ENCODE results near the gene SLC4A3.

The SLC4A3 gene

DNA sequence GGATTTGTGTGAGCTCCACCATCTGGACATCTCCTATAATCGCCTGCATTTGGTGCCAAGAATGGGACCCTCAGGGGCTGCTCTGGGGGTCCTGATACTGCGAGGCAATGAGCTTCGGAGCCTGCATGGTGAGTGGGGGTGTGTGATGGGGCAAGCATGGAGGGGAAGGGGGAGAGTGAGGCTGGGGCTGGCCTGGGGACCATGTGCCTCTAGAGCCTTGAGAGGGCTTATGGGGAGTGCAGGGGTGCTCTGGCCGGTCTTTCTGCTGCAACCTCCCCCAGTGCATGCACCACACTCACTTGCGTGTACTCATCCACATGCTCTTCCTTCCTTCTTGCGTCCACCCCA is 21.8 kb upstream of the SLC4A3 start:
- no peak overlapping the region for H3K27ac Mint-ChIP-seq

DNA sequence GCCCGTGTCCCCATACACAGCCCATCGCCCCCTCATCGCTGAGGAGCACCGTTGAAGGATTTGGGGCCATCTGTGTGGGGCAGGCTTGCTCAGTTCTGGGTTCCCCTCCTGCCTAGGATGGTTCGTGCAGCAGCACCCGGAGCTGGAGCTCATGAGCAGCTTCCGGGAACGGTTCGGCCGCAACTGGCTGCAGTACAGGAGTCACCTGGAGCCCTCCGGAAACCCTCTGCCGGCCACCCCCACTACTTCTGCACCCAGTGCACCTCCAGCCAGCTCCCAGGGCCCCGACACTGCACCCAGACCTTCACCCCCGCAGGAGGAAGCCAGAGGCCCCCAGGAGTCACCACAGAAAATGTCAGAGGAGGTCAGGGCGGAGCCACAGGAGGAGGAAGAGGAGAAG is 19.5 kb upstream of the SLC4A3 start:
- Mint-ChIP-seq H3K27ac (no peak overlapping the region), H3K36me3 (ENCODE audit: low read depth) (peaks cover 86% of the 10 kb centered on the region), H3K4me1 (ENCODE audit: low read depth) (peaks cover 14% of the 10 kb centered on the region), H3K9me3 (no peaks in the 10 kb centered on the region), H3K27me3 (no peaks in the 10 kb centered on the region), H3K4me3 (no peak overlapping the region)
- no peak for DNase-seq

More for the DNA sequence above, 21.8 kb upstream of the SLC4A3 start:
- Mint-ChIP-seq H3K4me3 (no peak overlapping the region), H3K27me3 (no peaks in the 10 kb centered on the region), H3K4me1 (ENCODE audit: low read depth) (no peaks in the 10 kb centered on the region), H3K36me3 (ENCODE audit: low read depth) (peaks cover 86% of the 10 kb centered on the region), H3K9me3 (no peaks in the 10 kb centered on the region)
- DNase-seq, result no peak

DNA sequence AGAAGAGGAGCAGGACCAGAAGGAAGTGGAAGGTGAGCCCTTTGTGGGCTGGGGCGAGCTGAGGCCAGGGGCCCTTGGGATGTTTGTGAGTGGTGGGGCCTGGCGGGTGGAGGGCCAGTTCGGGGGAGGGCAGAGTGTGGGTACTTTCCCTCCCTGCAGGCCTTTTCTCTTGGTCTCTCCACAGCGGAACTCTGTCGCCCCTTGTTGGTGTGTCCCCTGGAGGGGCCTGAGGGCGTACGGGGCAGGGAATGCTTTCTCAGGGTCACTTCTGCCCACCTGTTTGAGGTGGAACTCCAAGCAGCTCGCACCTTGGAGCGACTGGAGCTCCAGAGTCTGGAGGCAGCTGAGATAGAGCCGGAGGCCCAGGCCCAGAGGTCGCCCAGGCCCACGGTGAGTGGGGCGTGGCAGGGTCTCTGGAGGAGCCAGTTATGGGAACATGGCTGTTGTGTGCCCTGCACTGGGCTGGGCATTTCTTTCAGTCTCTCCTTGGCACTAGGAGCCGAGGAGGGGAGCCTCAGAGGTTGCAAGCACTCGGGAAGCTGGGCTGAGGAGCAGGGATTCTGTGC is 18.9 kb upstream of the SLC4A3 start:
- Mint-ChIP-seq H3K4me1 (ENCODE audit: low read depth) (peaks cover 15% of the 10 kb centered on the region), H3K9me3 (no peaks in the 10 kb centered on the region), H3K27ac (no peak overlapping the region), H3K27me3 (no peaks in the 10 kb centered on the region), H3K36me3 (ENCODE audit: low read depth) (peaks cover 83% of the 10 kb centered on the region), H3K4me3 (no peak overlapping the region)
- no peak for DNase-seq

DNA sequence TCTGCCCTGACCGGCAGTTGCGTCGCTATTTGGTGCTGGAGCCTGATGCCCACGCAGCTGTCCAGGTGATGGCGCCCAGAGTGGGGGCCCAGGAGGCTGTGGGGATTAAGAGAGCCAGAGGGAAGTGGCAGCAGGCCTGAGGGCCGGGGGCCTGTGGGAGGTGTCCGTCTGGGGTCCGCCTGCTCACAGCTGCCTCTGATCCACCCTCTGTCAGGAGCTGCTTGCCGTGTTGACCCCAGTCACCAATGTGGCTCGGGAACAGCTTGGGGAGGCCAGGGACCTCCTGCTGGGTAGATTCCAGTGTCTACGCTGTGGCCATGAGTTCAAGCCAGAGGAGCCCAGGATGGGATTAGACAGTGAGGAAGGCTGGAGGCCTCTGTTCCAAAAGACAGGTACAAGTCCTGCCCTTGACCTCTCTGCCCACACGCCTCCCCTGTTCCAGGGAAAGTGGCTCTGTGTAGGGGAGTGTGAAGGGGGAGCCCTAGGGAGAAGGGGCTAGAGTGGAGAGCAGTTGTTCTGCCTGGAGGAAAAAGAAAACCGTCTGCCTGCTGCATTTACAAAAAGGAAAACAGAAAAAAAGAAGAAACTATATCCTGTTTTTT is 18.2 kb upstream of the SLC4A3 start:
- H3K4me3 Mint-ChIP-seq, result no peak overlapping the region
- peaks cover 15% of the 10 kb centered on the region for H3K4me1 Mint-ChIP-seq (ENCODE audit: low read depth)
- H3K36me3 Mint-ChIP-seq (ENCODE audit: low read depth), result peaks cover 79% of the 10 kb centered on the region
- no peaks in the 10 kb centered on the region for H3K9me3 Mint-ChIP-seq
- no peak for DNase-seq
- peak overlapping the region; percentile 47 for H3K27ac Mint-ChIP-seq
- H3K27me3 Mint-ChIP-seq, result no peaks in the 10 kb centered on the region

DNA sequence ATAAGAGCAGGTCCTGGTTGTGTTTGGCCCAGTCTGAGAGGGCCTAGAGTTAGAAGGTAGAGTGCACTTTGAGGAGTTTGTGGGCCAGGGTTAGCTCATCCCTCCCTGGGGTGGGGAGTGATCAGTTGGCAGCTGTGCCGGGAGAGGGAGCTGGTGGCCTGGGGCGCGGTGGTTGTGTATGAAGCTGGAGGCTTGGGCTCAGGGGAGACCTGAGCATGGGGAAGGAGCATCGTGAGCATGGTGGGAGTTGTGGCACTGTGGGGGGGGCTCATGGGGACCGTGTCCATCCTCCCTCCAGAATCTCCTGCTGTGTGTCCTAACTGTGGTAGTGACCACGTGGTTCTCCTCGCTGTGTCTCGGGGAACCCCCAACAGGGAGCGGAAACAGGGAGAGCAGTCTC is 16.1 kb upstream of the SLC4A3 start:
- Mint-ChIP-seq H3K27ac (no peak overlapping the region), H3K36me3 (ENCODE audit: low read depth) (peaks cover 82% of the 10 kb centered on the region), H3K4me3 (no peak overlapping the region), H3K9me3 (no peaks in the 10 kb centered on the region), H3K27me3 (no peaks in the 10 kb centered on the region), H3K4me1 (ENCODE audit: low read depth) (peaks cover 15% of the 10 kb centered on the region)
- DNase-seq, result no peak

DNA sequence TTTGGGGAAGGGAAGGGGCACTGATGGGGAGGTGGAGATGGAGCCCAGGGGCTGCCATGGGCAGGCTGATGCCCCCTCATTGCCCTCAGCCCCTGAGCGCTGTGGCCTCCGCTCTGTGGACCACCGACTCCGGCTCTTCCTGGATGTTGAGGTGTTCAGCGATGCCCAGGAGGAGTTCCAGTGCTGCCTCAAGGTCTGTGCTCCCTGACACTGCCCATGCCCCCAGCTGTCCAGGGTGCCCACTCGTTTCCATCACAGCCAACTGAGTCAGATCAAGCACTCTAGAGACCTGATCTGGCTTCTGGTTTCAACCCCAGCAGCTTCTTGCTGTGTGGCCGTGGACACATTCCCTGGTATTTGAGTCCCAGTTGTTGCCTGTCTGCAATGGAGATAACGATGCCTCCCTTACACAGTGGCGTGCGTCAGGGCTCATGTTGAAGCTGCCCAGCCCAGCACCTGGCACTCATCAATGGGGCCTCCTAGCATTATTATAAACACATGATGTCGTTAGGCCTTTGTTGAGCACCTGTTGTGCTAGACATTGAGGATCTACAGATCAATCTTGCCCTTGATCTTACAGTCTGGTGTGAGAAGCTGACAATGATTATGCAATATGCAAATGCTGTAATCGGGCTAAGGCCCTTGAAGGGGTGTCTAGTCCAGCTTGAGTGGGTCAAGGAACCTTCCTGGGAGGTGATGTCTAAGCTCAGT is 15.4 kb upstream of the SLC4A3 start:
- Mint-ChIP-seq H3K36me3 (ENCODE audit: low read depth) (peaks cover 81% of the 10 kb centered on the region), H3K9me3 (no peaks in the 10 kb centered on the region), H3K27ac (peak overlapping the region; percentile 64), H3K4me1 (ENCODE audit: low read depth) (peaks cover 15% of the 10 kb centered on the region), H3K4me3 (no peak overlapping the region), H3K27me3 (no peaks in the 10 kb centered on the region)
- DNase-seq, result no peak

DNA sequence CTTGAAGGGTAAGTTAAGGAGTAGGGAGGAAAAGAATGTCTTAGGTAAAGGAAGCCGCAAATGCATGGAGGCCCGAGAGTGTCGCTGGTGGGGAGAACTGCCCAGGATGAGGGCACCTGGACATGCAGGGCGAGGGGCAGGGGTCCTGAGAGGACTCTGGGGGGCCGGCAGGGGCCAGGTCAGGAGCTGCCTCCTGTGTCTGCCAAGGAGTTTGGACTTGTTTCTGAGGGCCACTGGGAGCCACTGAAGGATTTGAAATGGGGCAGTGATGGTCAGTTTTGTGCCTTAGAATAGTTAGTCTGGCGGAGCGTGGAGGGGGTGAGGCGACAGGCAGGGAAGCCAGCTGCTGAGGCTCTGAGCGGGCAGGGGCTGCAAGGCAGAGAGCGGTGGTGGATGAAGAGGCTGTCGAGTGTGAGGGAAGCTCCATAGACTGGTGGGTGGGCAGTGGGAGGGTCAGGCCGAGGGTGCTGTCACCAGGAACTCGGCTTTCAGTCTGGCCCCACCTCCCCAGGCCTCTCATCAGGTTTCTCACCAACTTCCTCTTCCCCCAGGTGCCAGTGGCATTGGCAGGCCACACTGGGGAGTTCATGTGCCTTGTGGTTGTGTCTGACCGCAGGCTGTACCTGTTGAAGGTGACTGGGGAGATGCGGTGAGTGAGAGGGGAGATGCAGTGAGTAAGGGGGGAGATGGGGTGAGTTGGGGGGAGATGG is 14.7 kb upstream of the SLC4A3 start:
- Mint-ChIP-seq H3K36me3 (ENCODE audit: low read depth) (peaks cover 75% of the 10 kb centered on the region), H3K27ac (peak overlapping the region; percentile 64), H3K9me3 (no peaks in the 10 kb centered on the region), H3K4me1 (ENCODE audit: low read depth) (peaks cover 15% of the 10 kb centered on the region), H3K27me3 (no peaks in the 10 kb centered on the region), H3K4me3 (no peak overlapping the region)
- DNase-seq, result no peak

DNA sequence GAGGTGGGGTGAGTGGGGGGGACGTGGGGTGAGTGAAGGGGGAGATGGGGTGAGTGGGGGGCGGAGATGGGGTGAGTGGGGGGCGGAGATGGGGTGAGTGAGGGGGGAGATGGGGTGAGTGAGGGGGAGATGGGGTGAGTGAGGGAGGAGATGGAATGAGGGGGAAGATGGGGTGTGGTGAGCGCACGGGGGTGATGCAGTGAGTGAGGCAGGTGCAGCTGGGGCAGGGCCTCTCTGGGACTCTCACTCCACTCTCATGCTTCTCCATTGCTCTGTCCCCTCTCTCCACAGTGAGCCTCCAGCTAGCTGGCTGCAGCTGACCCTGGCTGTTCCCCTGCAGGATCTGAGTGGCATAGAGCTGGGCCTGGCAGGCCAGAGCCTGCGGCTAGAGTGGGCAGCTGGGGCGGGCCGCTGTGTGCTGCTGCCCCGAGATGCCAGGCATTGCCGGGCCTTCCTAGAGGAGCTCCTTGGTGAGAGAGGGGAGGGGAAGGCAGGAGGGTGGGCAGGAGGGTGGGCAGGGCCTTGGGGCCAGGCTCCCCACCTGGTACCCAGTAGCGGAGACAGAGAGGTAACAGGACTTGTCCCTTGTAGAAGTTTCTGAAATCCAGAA is 13.9 kb upstream of the SLC4A3 start:
- Mint-ChIP-seq H3K27me3 (no peaks in the 10 kb centered on the region), H3K27ac (no peak overlapping the region), H3K4me1 (ENCODE audit: low read depth) (peaks cover 15% of the 10 kb centered on the region), H3K4me3 (no peak overlapping the region), H3K36me3 (ENCODE audit: low read depth) (peaks cover 67% of the 10 kb centered on the region), H3K9me3 (no peaks in the 10 kb centered on the region)
- no peak for DNase-seq

DNA sequence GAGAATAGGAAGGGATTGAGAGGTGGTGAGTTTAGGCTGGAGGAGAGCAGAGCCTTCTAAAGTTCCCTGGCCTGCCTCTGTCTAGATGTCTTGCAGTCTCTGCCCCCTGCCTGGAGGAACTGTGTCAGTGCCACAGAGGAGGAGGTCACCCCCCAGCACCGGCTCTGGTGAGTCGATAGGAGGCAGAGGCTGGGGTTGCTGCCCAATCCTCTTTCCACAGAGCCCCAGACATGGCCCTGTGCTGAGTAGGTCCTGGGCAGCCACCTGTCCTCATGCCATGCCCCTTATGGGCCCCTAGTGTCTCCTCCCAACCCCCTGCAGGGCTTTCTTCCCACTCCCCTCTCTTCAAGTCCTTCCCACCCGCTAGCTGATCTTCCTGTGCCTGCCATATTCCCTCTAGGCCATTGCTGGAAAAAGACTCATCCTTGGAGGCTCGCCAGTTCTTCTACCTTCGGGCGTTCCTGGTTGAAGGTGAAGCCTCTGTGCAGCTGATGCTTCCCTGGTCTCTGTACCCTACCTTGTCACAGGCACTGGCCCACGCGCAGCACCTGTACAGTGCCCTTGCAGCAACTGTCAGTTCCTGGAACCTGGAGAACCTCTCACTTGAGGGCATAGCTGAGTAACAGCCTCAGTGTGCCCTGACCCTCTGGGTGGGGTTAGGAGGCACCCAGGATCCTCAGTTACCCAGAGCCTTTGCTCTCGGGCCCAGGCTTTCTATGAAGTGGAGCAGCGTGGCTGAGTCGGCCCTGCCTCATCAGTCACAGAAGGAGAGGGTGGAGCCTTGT is 13.2 kb upstream of the SLC4A3 start:
- no peaks in the 10 kb centered on the region for H3K9me3 Mint-ChIP-seq
- peaks cover 15% of the 10 kb centered on the region for H3K4me1 Mint-ChIP-seq (ENCODE audit: low read depth)
- no peak overlapping the region for H3K27ac Mint-ChIP-seq
- DNase-seq, result no peak
- H3K27me3 Mint-ChIP-seq, result no peaks in the 10 kb centered on the region
- H3K36me3 Mint-ChIP-seq (ENCODE audit: low read depth), result peaks cover 61% of the 10 kb centered on the region
- no peak overlapping the region for H3K4me3 Mint-ChIP-seq

DNA sequence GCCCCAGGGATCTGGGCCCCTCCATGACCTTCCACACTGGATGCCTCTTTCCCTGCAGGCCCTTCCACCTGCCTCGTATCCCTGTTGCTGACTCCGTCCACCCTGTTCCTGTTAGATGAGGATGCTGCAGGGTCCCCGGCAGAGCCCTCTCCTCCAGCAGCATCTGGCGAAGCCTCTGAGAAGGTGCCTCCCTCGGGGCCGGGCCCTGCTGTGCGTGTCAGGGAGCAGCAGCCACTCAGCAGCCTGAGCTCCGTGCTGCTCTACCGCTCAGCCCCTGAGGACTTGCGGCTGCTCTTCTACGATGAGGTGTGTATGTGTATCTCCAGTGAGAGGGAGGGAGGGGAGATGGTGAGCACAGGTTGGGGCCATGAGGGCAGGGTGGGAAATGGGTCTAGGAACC is 12.4 kb upstream of the SLC4A3 start:
- DNase-seq, result no peak
- Mint-ChIP-seq H3K4me1 (ENCODE audit: low read depth) (peaks cover 15% of the 10 kb centered on the region), H3K4me3 (no peak overlapping the region), H3K9me3 (no peaks in the 10 kb centered on the region), H3K27me3 (no peaks in the 10 kb centered on the region), H3K36me3 (ENCODE audit: low read depth) (peaks cover 53% of the 10 kb centered on the region), H3K27ac (no peak overlapping the region)

DNA sequence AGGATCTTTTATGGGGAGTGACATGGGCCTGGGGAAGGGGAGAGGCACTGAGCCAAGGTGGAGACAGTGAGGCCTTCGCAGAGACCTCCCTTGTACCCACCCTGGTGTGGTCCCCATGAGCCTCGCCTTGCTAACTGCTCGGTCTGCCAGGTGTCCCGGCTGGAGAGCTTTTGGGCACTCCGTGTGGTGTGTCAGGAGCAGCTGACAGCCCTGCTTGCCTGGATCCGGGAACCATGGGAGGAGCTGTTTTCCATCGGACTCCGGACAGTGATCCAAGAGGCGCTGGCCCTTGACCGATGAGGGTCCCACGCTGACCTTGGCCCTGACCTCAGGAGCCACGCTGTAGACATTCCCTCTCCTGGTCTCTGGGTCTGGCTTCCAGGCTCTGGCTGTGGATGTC is 11.5 kb upstream of the SLC4A3 start:
- H3K9me3 Mint-ChIP-seq, result no peaks in the 10 kb centered on the region
- H3K4me1 Mint-ChIP-seq (ENCODE audit: low read depth), result peaks cover 15% of the 10 kb centered on the region
- peaks cover 48% of the 10 kb centered on the region for H3K36me3 Mint-ChIP-seq (ENCODE audit: low read depth)
- no peak overlapping the region for H3K4me3 Mint-ChIP-seq
- H3K27me3 Mint-ChIP-seq, result no peaks in the 10 kb centered on the region
- no peak for DNase-seq
- no peak overlapping the region for H3K27ac Mint-ChIP-seq

DNA sequence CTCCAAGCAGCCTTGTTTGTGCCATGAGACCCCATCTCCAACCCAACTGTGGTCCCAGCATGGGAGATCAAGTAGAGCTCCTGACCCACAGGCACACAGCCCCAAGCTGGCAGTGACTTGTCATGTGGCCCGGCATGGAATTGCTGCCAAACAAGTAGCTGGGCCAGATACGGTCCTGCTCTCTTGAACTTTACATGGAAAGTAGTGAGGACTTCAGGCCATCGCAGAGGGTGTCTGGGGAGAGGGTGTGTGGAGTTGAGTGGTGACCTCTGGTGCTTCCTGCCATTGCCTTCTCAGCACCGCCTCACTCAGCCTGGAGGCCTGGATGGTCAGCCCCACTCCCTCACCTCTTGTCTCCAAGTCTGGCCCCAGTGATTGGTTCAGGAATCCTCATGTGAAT is 10.9 kb upstream of the SLC4A3 start:
- Mint-ChIP-seq H3K27ac (no peak overlapping the region), H3K36me3 (ENCODE audit: low read depth) (peaks cover 41% of the 10 kb centered on the region), H3K4me3 (no peak overlapping the region), H3K27me3 (no peaks in the 10 kb centered on the region), H3K4me1 (ENCODE audit: low read depth) (peaks cover 12% of the 10 kb centered on the region), H3K9me3 (no peaks in the 10 kb centered on the region)
- no peak for DNase-seq

DNA sequence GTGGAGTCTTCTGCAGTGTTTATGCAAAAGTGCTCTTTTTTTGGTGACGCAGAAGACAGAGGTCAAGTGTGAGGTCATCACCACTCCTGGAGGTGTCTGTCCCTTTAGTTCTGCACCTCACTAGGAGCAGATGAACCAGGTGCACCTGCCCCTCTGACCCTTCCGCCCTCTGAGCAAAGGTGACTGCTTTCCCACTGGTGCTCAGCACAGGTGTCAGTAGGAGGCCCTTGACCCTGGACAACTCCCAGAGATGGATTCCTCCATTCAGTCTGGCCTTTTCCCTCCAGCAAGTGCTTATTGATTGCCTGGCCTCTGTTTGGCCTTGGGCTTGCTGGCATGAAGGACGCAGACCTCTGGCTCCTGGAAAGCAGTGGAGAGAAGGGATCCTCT is 8.7 kb upstream of the SLC4A3 start:
- Mint-ChIP-seq H3K27me3 (no peaks in the 10 kb centered on the region), H3K36me3 (ENCODE audit: low read depth) (peaks cover 29% of the 10 kb centered on the region), H3K27ac (no peak overlapping the region), H3K4me3 (no peak overlapping the region), H3K4me1 (ENCODE audit: low read depth) (no peaks in the 10 kb centered on the region), H3K9me3 (no peaks in the 10 kb centered on the region)
- no peak for DNase-seq

DNA sequence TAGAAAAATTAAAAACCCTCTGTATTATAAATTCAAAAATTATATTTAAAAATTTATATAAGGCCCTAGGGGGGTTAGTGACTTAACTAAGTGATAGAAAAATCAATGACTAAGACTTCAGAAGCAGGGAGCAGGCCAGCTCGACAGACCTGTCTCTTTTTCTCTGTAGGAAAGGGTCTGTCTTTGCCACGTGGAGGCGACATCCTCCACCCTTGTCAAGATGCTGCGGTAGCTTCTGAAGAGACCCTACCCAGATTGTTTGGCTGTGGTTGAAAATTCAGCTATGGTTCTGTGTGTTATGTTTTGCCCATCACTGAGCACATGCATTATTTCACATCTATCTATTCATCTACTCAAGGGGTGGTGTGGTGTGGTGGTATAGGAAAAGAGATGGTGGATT is 8.2 kb upstream of the SLC4A3 start:
- Mint-ChIP-seq H3K27ac (no peak overlapping the region), H3K27me3 (no peaks in the 10 kb centered on the region), H3K4me3 (no peak overlapping the region), H3K4me1 (ENCODE audit: low read depth) (no peaks in the 10 kb centered on the region), H3K9me3 (no peaks in the 10 kb centered on the region), H3K36me3 (ENCODE audit: low read depth) (peaks cover 26% of the 10 kb centered on the region)
- no peak for DNase-seq

All from activated T-cell treated with anti-CD3 and anti-CD28 coated beads, Interleukin-2, amount 50 U/mL, for 24 hours (primary cell).